NCI-H446 (cell line): ENCODE data around the gene ACP1.

Experiments
- DNase-seq, 2 experiments: peaks; one replicate each; lab custom pipeline; 2025; lab: John Stamatoyannopoulos, UW

The ACP1 gene

GRCh38 chr2:264493-265468 lies at the start of gene ACP1:
Gene ACP1 (plus strand): TSS chr2:264947. CDS start chr2:264965, 18 bp downstream.
- DNase-seq, result peak; percentile 92 to 98

GRCh38 chr2:216068-216467 lies 48.7 kb upstream of the ACP1 start:
- DNase-seq, result no peak

- no peak for DNase-seq
Measured at GRCh38 chr2:223451-223850, 41.3 kb upstream of the ACP1 start.

GRCh38 chr2:223971-224760 lies 40.6 kb upstream of the ACP1 start:
- no peak for DNase-seq

GRCh38 chr2:228115-228514 lies 36.6 kb upstream of the ACP1 start:
- DNase-seq, result no peak

GRCh38 chr2:228518-229278 lies 36.0 kb upstream of the ACP1 start:
- DNase-seq, result no peak

GRCh38 chr2:231521-232185 lies 33.1 kb upstream of the ACP1 start:
- no peak for DNase-seq

- DNase-seq, result no peak
Measured at GRCh38 chr2:233030-233429, 31.7 kb upstream of the ACP1 start.

- no peak for DNase-seq
Measured at GRCh38 chr2:234421-234820, 30.3 kb upstream of the ACP1 start.

GRCh38 chr2:236993-237539 lies 27.7 kb upstream of the ACP1 start:
- DNase-seq, result no peak

GRCh38 chr2:237878-238277 lies 26.9 kb upstream of the ACP1 start:
- DNase-seq, result no peak

- DNase-seq, result no peak
Measured at GRCh38 chr2:238431-238830, 26.3 kb upstream of the ACP1 start.

- DNase-seq, result no peak
Measured at GRCh38 chr2:238869-239268, 25.9 kb upstream of the ACP1 start.

GRCh38 chr2:244547-244946 lies 20.2 kb upstream of the ACP1 start:
- DNase-seq, result no peak

GRCh38 chr2:246489-247144 lies 18.1 kb upstream of the ACP1 start:
- peak in 1 of 2 experiments; percentile 46 for DNase-seq

- DNase-seq, result no peak
Measured at GRCh38 chr2:248724-249123, 16.0 kb upstream of the ACP1 start.

- DNase-seq, result no peak
Measured at GRCh38 chr2:249538-250042, 15.2 kb upstream of the ACP1 start.

- DNase-seq, result no peak
Measured at GRCh38 chr2:252001-252602, 12.6 kb upstream of the ACP1 start.

GRCh38 chr2:253202-253638 lies 11.5 kb upstream of the ACP1 start:
- DNase-seq, result no peak

GRCh38 chr2:254241-254640 lies 10.5 kb upstream of the ACP1 start:
- no peak for DNase-seq
